ENCODE results near the gene BCL7C. TPM values are rescaled to one million over a fixed set of nuclear protein-coding genes. Genes with fewer than 3 reads are reported as not detected.

Gene BCL7C
- total and polyA plus RNA-seq, 2 of the 13 experiments (the other 11 are each of a cell fraction or from before 2014, with no cell fraction given) = 17.7 to 33.8 TPM

- TF ChIP-seq ZNF282 (IDR thresholded peaks at IDR 0.05; ENCODE audit: partially characterized antibody) = no peak
- no peak for TF ChIP-seq ZNF446 (CRISPR knock-in tag; IDR thresholded peaks at IDR 0.05)
- TF ChIP-seq ZNF788 (CRISPR knock-in tag; IDR thresholded peaks at IDR 0.05; ENCODE audit: borderline replicate concordance) = no peak
- no peak for TF ChIP-seq ZBTB8A (CRISPR knock-in tag; IDR thresholded peaks at IDR 0.05; ENCODE audit: borderline replicate concordance, low read depth)
- peak; percentile 34; the same call in 1 of the 2 replicates for TF ChIP-seq POLR2AphosphoS5 (IDR thresholded peaks at IDR 0.05; ENCODE audit: low read depth, low read length)
- TF ChIP-seq NFAT5 (CRISPR knock-in tag; IDR thresholded peaks at IDR 0.05) = no peak
- no peak for TF ChIP-seq TIGD3 (CRISPR knock-in tag; IDR thresholded peaks at IDR 0.05; ENCODE audit: borderline replicate concordance)
- TF ChIP-seq NFKBIZ (CRISPR knock-in tag; IDR thresholded peaks at IDR 0.05) = no peak
- TF ChIP-seq MTA3 (CRISPR knock-in tag; IDR thresholded peaks at IDR 0.05) = no peak
- no peak for TF ChIP-seq CBX2 (IDR thresholded peaks at IDR 0.05; ENCODE audit: low read depth, low read length)
- TF ChIP-seq CBX2 (CRISPR knock-in tag; IDR thresholded peaks at IDR 0.05; ENCODE audit: low read depth) = no peak
- TF ChIP-seq ZNF740 (CRISPR knock-in tag; IDR thresholded peaks at IDR 0.05) = no peak
- no peak for TF ChIP-seq TEAD2 (CRISPR knock-in tag; IDR thresholded peaks at IDR 0.05)
- TF ChIP-seq NFE2L2 (IDR thresholded peaks at IDR 0.05; ENCODE audit: low read length) = no peak
- TF ChIP-seq ZNF20 (CRISPR knock-in tag; IDR thresholded peaks at IDR 0.05) = no peak
- TF ChIP-seq SALL1 (CRISPR knock-in tag; IDR thresholded peaks at IDR 0.05) = peak; percentile 11; the same call in 1 of the 2 replicates
- TF ChIP-seq CCAR2 (optimal IDR thresholded peaks at IDR 0.05; ENCODE audit: low read depth, low read length) = no peak
- no peak for TF ChIP-seq TBX2 (CRISPR knock-in tag; IDR thresholded peaks at IDR 0.05; ENCODE audit: borderline replicate concordance)
- no peak for TF ChIP-seq ZBTB25 (CRISPR knock-in tag; IDR thresholded peaks at IDR 0.05)
- TF ChIP-seq ESRRA (CRISPR knock-in tag; IDR thresholded peaks at IDR 0.05; ENCODE audit: low read depth) = 0 out of 2 replicates have a peak, but pooled peaks have one; percentile 22
- TF ChIP-seq NKX3-1 (CRISPR knock-in tag; IDR thresholded peaks at IDR 0.05) = no peak
- 0 out of 2 replicates have a peak, but pooled peaks have one; percentile 5 for TF ChIP-seq BRCA1 (CRISPR knock-in tag; IDR thresholded peaks at IDR 0.05)
- no peak for TF ChIP-seq PCBP1 (IDR thresholded peaks at IDR 0.05; ENCODE audit: borderline replicate concordance, low read depth, low read length)
- no peak for TF ChIP-seq ONECUT2 (CRISPR knock-in tag; IDR thresholded peaks at IDR 0.05)
Measured at GRCh38 chr16:30896889-30897733, 3.2 kb upstream of the BCL7C start (continued).

Measured in HepG2 (cell line).